Neuronal stem cell (in vitro differentiated cells): ENCODE data around the gene RSPRY1.

ENCODE experiments used
- DNase-seq: peaks from one replicate; pipeline ENCODE4 v3.0.0-alpha.2; 2013; ENCODE audit warnings: low spot score
- H2AFZ ChIP-seq: one replicate; pipeline ENCODE4 v1.6.1; 2013; ENCODE audit warnings: mild to moderate bottlenecking, low read length, inconsistent platforms
- H2AK5ac ChIP-seq: 2 replicates; pipeline ENCODE4 v1.6.1; 2013; ENCODE audit warnings: low read depth, mild to moderate bottlenecking, inconsistent platforms, low read length, moderate library complexity, mixed read lengths
- H2BK120ac ChIP-seq: 2 replicates; pipeline ENCODE4 v1.6.1; 2013; ENCODE audit warnings: low read depth, mild to moderate bottlenecking, inconsistent platforms, low read length, moderate library complexity, mixed read lengths
- H2BK12ac ChIP-seq: one replicate; pipeline ENCODE4 v1.6.1; 2013; ENCODE audit warnings: low read length, inconsistent platforms
- H2BK15ac ChIP-seq: 2 replicates; pipeline ENCODE4 v1.6.1; 2013; ENCODE audit warnings: mild to moderate bottlenecking, low read length, inconsistent platforms, mixed read lengths
- H2BK5ac ChIP-seq: one replicate; pipeline ENCODE4 v1.6.1; 2013; ENCODE audit warnings: inconsistent platforms, mild to moderate bottlenecking, low read length, moderate library complexity
- H3K14ac ChIP-seq: one replicate; pipeline ENCODE4 v1.6.1; 2013; ENCODE audit warnings: low read length, inconsistent platforms
- H3K18ac ChIP-seq: 2 replicates; pipeline ENCODE4 v1.6.1; 2013; ENCODE audit warnings: low read length, inconsistent platforms
- H3K23ac ChIP-seq: 2 replicates; pipeline ENCODE4 v1.6.1; 2013; ENCODE audit warnings: low read depth, mild to moderate bottlenecking, mixed read lengths, low read length, inconsistent platforms; ENCODE audit not compliant: poor library complexity
- H3K27ac ChIP-seq: replicated peaks from 3 replicates; pipeline ENCODE4 v1.5.1; 2013; ENCODE audit warnings: low read length, inconsistent platforms
- H3K27me3 ChIP-seq, 3 experiments: 2 replicates each; pipeline ENCODE4 v1.6.1; 2013; ENCODE audit warnings: low read length in 3 of 3, mild to moderate bottlenecking in 2 of 3, inconsistent platforms in 1 of 3, low read depth in 1 of 3, mixed read lengths in 1 of 3, moderate library complexity in 1 of 3; ENCODE audit not compliant: control insufficient read depth in 3 of 3, insufficient read depth in 3 of 3
- H3K36me3 ChIP-seq, 2 donors: replicated peaks in 1 of 2; 2 replicates each; pipeline ENCODE4 v1.6.1; 2013; ENCODE audit warnings: low read length in 2 of 2; ENCODE audit not compliant: control insufficient read depth in 2 of 2, insufficient read depth in 2 of 2
- H3K4ac ChIP-seq: 2 replicates; pipeline ENCODE4 v1.6.1; 2013; ENCODE audit warnings: inconsistent platforms, mild to moderate bottlenecking, low read length, moderate library complexity
- H3K4me1 ChIP-seq, 2 donors: 1 replicate in 1 of 2; 2 replicates in 1 of 2; pipeline ENCODE4 v1.6.1; 2013; ENCODE audit warnings: low read length in 2 of 2, low read depth in 1 of 2; ENCODE audit not compliant: control insufficient read depth in 2 of 2, insufficient read depth in 1 of 2
- H3K4me2 ChIP-seq: one replicate; pipeline ENCODE4 v1.6.1; 2013; ENCODE audit warnings: mild to moderate bottlenecking, low read length, inconsistent platforms; ENCODE audit not compliant: insufficient read depth, poor library complexity, severe bottlenecking
- H3K4me3 ChIP-seq, 2 donors: 2 replicates each; pipeline ENCODE4 v1.5.1; 2013; ENCODE audit warnings: low read length in 2 of 2, mild to moderate bottlenecking in 2 of 2, inconsistent platforms in 1 of 2, moderate library complexity in 1 of 2
- H3K79me1 ChIP-seq: one replicate; pipeline ENCODE4 v1.6.1; 2013; ENCODE audit warnings: low read depth, mild to moderate bottlenecking, inconsistent platforms, low read length, moderate library complexity
- H3K9ac ChIP-seq: one replicate; pipeline ENCODE4 v1.6.1; 2013; ENCODE audit warnings: mild to moderate bottlenecking, low read depth, low read length, inconsistent platforms; ENCODE audit not compliant: poor library complexity
- H3K9me3 ChIP-seq, 2 donors: replicated peaks in 1 of 2; 2 replicates each; pipeline versions ENCODE3 to v1.6.1; 2013; ENCODE audit warnings: low read length in 2 of 2, mild to moderate bottlenecking in 2 of 2, inconsistent platforms in 1 of 2, low read depth in 1 of 2, mixed read lengths in 1 of 2, moderate library complexity in 1 of 2; ENCODE audit not compliant: control insufficient read depth in 2 of 2, insufficient read depth in 1 of 2
- H4K8ac ChIP-seq: one replicate; pipeline ENCODE4 v1.6.1; 2013; ENCODE audit warnings: low read depth, mild to moderate bottlenecking, inconsistent platforms, low read length, moderate library complexity
- H4K91ac ChIP-seq: one replicate; pipeline ENCODE4 v1.6.1; 2013; ENCODE audit warnings: low read length, low read depth, mild to moderate bottlenecking, inconsistent platforms; ENCODE audit not compliant: poor library complexity
- WGBS, 2 donors: extraction: QIAGEN DNeasy Blood & Tissue Kit; methylation state at CpG; one replicate each; pipeline ENCODE4 v1.1.7; 2013; ENCODE audit warnings: missing lambda C conversion rate in 2 of 2, mixed read lengths in 1 of 2; ENCODE audit not compliant: insufficient read length in 2 of 2, insufficient replicate concordance in 1 of 2; ENCODE audit errors: extremely low coverage in 2 of 2; 5-methylcytosine and 5-hydroxymethylcytosine counted together

The RSPRY1 gene

GRCh38 chr16:57166451-57166850 is 19.7 kb upstream of the RSPRY1 start:
- H2BK12ac ChIP-seq, result no peak overlapping the region
- no peak overlapping the region for H2BK15ac ChIP-seq
- H2AK5ac ChIP-seq, result no peak overlapping the region
- H2BK120ac ChIP-seq, result no peak overlapping the region
- H3K9ac ChIP-seq, result no peak overlapping the region
- H3K36me3 ChIP-seq, result peaks cover 24 to 87% of the 10 kb centered on the region in 2 donors
- no peaks in the 10 kb centered on the region for H3K9me3 ChIP-seq
- no peaks in the 10 kb centered on the region for H3K27me3 ChIP-seq
- no peak overlapping the region for H3K14ac ChIP-seq
- H3K4me3 ChIP-seq, result no peak overlapping the region
- no peak overlapping the region for H2AFZ ChIP-seq
- no peak overlapping the region for H3K4ac ChIP-seq
- no peak overlapping the region for H4K8ac ChIP-seq
- H3K18ac ChIP-seq, result no peak overlapping the region
- H4K91ac ChIP-seq, result no peak overlapping the region
- H3K79me1 ChIP-seq, result no peaks in the 10 kb centered on the region
- no peak for DNase-seq
- H2BK5ac ChIP-seq, result no peak overlapping the region
- no peak overlapping the region for H3K23ac ChIP-seq
- peaks cover 2 to 16% of the 10 kb centered on the region in 2 donors for H3K4me1 ChIP-seq
- no peak overlapping the region for H3K27ac ChIP-seq
- H3K4me2 ChIP-seq, result no peak overlapping the region

- Histone ChIP-seq H3K36me3 (peaks cover 29 to 89% of the 10 kb centered on the region in 2 donors), H2BK15ac (no peak overlapping the region), H3K9ac (no peak overlapping the region), H3K23ac (no peak overlapping the region), H3K27ac (no peak overlapping the region), H4K8ac (no peak overlapping the region), H3K4me3 (no peak overlapping the region), H2BK120ac (no peak overlapping the region), H3K27me3 (no peaks in the 10 kb centered on the region), H3K14ac (no peak overlapping the region), H4K91ac (no peak overlapping the region), H3K79me1 (no peaks in the 10 kb centered on the region), H2AK5ac (no peak overlapping the region), H3K4me2 (no peak overlapping the region), H3K4ac (no peak overlapping the region), H2BK12ac (no peak overlapping the region), H2BK5ac (no peak overlapping the region), H3K18ac (no peak overlapping the region), H2AFZ (no peak overlapping the region), H3K9me3 (no peaks in the 10 kb centered on the region), H3K4me1 (peaks cover 2 to 17% of the 10 kb centered on the region in 2 donors)
- no CpG with 5 or more reads among the region's 7 CpGs for WGBS, 2 donors
- DNase-seq, result no peak
These were observed 19.2 kb upstream of the RSPRY1 start for GRCh38 chr16:57166951-57167350.

GRCh38 chr16:57167538-57167937 is 18.6 kb upstream of the RSPRY1 start:
- Histone ChIP-seq H3K14ac (no peak overlapping the region), H4K91ac (no peak overlapping the region), H3K4ac (no peak overlapping the region), H3K4me2 (no peak overlapping the region), H2BK120ac (no peak overlapping the region), H3K9me3 (no peaks in the 10 kb centered on the region), H3K27ac (no peak overlapping the region), H3K23ac (no peak overlapping the region), H4K8ac (no peak overlapping the region), H3K4me3 (no peak overlapping the region), H3K18ac (no peak overlapping the region), H2BK5ac (no peak overlapping the region), H3K27me3 (no peaks in the 10 kb centered on the region), H3K36me3 (peaks cover 30 to 89% of the 10 kb centered on the region in 2 donors), H2BK15ac (no peak overlapping the region), H3K79me1 (no peaks in the 10 kb centered on the region), H3K4me1 (peaks cover 2 to 19% of the 10 kb centered on the region in 2 donors), H2AK5ac (no peak overlapping the region), H2AFZ (no peak overlapping the region), H2BK12ac (no peak overlapping the region), H3K9ac (no peak overlapping the region)
- DNase-seq, result no peak
- WGBS, 2 donors, result no CpG with 5 or more reads among the region's 3 CpGs

- Histone ChIP-seq H3K79me1 (no peaks in the 10 kb centered on the region), H2BK12ac (no peak overlapping the region), H2BK15ac (no peak overlapping the region), H3K18ac (no peak overlapping the region), H3K9ac (no peak overlapping the region), H3K4me1 (peaks cover 2 to 20% of the 10 kb centered on the region in 2 donors), H3K4me2 (no peak overlapping the region), H2AFZ (no peak overlapping the region), H3K36me3 (peaks cover 32 to 88% of the 10 kb centered on the region in 2 donors), H2AK5ac (no peak overlapping the region), H4K8ac (no peak overlapping the region), H3K4ac (no peak overlapping the region), H3K9me3 (no peaks in the 10 kb centered on the region), H2BK120ac (no peak overlapping the region), H3K27me3 (no peaks in the 10 kb centered on the region), H4K91ac (no peak overlapping the region), H3K23ac (no peak overlapping the region), H3K27ac (no peak overlapping the region), H2BK5ac (no peak overlapping the region), H3K4me3 (no peak overlapping the region), H3K14ac (no peak overlapping the region)
- no CpG with 5 or more reads among the region's 4 CpGs for WGBS, 2 donors
- peak; percentile 44 for DNase-seq
These were observed 18.2 kb upstream of the RSPRY1 start for GRCh38 chr16:57167953-57168352.
